Upper lobe of left lung (tissue), 4 donors: ENCODE results near the gene TMEM176A.

Experiments used
- POLR2A ChIP-seq, 4 donors: fragments of 450-650 bp; IDR thresholded peaks; one replicate each; pipeline ENCODE4 v1.5.1; 2016 to 2017; ENCODE audit warnings: antibody characterized with exemption in 4 of 4, mild to moderate bottlenecking in 2 of 4
- TF ChIP-seq, protein P1 (sequence below), 6 experiments: fragments of 450-650 bp in 4 of 6; fragments of 200-600 bp in 2 of 6; sonication (generic) in 2 of 6; IDR thresholded peaks; one replicate each; pipeline ENCODE4 v1.5.1; 2016 to 2019; ENCODE audit warnings: antibody characterized with exemption in 6 of 6

DNA sequence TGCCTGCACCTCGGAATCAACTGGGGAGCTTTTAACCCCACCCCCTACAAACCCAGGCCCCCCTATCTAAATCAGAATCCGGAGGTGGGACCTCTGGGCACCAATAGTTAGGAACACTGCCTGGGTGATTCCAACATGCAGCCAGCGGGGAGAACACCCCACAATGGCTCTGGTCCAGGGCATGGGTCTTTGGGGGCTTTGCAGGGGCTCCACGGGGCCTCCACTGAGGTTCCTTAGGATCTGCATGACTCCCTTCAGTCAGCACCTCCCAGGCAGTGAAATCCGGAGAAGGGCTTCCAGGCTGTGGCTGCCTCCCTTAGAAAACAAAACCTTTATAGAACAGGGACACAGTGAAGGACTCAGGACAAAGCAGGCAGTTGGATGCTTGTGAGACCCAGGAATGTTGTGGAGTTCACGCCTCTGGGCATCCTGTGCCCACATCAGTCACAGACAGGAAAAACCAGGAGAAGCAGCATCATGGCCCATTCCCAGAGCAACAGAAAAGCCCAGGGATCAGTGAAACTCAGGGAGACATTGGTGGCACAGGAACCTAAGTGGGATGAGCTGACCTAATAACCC is 35.2 kb downstream of the TMEM176A start:
- TF ChIP-seq, protein P1, sequence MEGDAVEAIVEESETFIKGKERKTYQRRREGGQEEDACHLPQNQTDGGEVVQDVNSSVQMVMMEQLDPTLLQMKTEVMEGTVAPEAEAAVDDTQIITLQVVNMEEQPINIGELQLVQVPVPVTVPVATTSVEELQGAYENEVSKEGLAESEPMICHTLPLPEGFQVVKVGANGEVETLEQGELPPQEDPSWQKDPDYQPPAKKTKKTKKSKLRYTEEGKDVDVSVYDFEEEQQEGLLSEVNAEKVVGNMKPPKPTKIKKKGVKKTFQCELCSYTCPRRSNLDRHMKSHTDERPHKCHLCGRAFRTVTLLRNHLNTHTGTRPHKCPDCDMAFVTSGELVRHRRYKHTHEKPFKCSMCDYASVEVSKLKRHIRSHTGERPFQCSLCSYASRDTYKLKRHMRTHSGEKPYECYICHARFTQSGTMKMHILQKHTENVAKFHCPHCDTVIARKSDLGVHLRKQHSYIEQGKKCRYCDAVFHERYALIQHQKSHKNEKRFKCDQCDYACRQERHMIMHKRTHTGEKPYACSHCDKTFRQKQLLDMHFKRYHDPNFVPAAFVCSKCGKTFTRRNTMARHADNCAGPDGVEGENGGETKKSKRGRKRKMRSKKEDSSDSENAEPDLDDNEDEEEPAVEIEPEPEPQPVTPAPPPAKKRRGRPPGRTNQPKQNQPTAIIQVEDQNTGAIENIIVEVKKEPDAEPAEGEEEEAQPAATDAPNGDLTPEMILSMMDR (IDR thresholded peaks at IDR 0.05) = no peak
- TF ChIP-seq POLR2A (IDR thresholded peaks at IDR 0.05) = no peak
